Activated naive CD4-positive, alpha-beta T cell treated with anti-CD3 and anti-CD28 coated beads, Interleukin-2, amount 10 ng/mL, durations not matched to agents 7 days and 5 days (primary cell): Measurements from ENCODE around the gene PRXL2A.

Experiments used
- CTCF ChIA-PET: fragments of 350-600 bp; sonication (Branson Sonifier 250); formaldehyde crosslinking; loops from one replicate; lab custom pipeline; 2021; ENCODE audit warnings: antibody characterized with exemption; lab: Charles Lee
- DNase-seq: peaks from one replicate; pipeline ENCODE4 v3.0.0-alpha.2; 2020
- H3K27ac Mint-ChIP-seq: one replicate; pipeline ENCODE4 v1.8.0; 2021; ENCODE audit warnings: mild to moderate bottlenecking, moderate library complexity, mixed read lengths
- H3K27me3 Mint-ChIP-seq: one replicate; pipeline ENCODE4 v1.8.0; 2021; ENCODE audit warnings: mild to moderate bottlenecking, mixed read lengths
- H3K36me3 Mint-ChIP-seq: one replicate; pipeline ENCODE4 v1.8.0; 2021; ENCODE audit warnings: mixed read lengths
- H3K4me1 Mint-ChIP-seq: one replicate; pipeline ENCODE4 v1.8.0; 2021; ENCODE audit warnings: mixed read lengths
- H3K4me3 Mint-ChIP-seq: one replicate; pipeline ENCODE4 v1.8.0; 2021; ENCODE audit warnings: mild to moderate bottlenecking, moderate library complexity, mixed read lengths
- H3K9me3 Mint-ChIP-seq: one replicate; pipeline ENCODE4 v1.8.0; 2021; ENCODE audit warnings: mixed read lengths

Gene PRXL2A

DNA sequence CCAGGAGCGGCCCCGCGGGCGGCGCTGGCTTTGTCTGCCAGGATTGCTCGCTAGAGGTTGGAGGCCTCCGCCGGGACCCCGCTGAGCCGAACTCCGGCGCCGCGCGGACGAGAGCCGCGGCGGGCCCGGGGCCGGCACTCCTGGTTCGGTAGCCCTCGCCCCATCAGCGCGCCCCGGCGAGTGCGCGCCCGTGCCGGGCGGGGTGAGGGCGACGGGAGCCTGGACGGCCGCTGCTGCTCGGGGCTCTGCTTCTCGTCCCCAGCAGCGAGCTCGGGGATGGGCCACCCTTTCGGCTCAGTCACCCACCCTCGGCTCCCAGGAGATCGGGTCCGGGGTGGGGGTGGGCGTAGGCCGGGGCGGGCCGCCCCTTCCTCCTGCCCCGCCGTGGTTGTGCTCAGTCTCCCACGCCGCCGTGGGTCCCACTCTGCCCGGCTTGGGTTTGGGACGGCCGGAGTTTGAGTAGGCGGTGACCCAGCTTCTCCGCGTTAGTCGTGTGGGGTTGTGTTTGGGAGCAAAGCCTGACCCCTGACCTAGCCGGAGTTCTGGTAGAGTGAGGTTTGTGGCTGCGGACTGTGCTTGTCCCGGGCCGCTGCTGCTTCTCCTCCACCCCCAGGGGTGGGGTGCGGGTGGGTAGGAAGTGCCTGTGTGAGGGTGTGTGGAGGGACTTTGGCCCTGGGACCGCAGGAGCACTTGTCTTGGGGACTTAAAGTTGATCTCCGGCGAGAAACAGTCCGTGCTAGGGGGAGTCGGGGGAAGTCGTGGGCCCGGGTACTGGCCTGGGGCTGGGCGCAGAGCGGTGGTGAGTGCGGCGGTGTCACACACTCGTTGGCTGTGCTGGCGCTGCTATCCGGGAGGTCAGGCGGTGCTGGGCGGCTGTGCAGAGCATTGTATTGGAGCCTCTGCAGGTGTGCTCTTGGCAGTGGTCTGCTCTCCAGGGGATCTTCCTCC lies 46.4 kb downstream of the PRXL2A start:
- peak; percentile 48 for DNase-seq
- CTCF ChIA-PET: interaction anchor here (0.9 to 39.3 kb wide), 3 partner anchors 11 to 77 kb away, joined by 3 to 986 read pairs (median 4); no protein-coding TSS in a partner anchor
- H3K4me3 Mint-ChIP-seq: peak overlapping the region; percentile 94
- H3K4me1 Mint-ChIP-seq: peaks cover 49% of the 10 kb centered on the region
- no peaks in the 10 kb centered on the region for H3K9me3 Mint-ChIP-seq
- H3K27me3 Mint-ChIP-seq: peaks cover 4% of the 10 kb centered on the region
- peaks cover 44% of the 10 kb centered on the region for H3K36me3 Mint-ChIP-seq
- peak overlapping the region; percentile 94 for H3K27ac Mint-ChIP-seq

DNA sequence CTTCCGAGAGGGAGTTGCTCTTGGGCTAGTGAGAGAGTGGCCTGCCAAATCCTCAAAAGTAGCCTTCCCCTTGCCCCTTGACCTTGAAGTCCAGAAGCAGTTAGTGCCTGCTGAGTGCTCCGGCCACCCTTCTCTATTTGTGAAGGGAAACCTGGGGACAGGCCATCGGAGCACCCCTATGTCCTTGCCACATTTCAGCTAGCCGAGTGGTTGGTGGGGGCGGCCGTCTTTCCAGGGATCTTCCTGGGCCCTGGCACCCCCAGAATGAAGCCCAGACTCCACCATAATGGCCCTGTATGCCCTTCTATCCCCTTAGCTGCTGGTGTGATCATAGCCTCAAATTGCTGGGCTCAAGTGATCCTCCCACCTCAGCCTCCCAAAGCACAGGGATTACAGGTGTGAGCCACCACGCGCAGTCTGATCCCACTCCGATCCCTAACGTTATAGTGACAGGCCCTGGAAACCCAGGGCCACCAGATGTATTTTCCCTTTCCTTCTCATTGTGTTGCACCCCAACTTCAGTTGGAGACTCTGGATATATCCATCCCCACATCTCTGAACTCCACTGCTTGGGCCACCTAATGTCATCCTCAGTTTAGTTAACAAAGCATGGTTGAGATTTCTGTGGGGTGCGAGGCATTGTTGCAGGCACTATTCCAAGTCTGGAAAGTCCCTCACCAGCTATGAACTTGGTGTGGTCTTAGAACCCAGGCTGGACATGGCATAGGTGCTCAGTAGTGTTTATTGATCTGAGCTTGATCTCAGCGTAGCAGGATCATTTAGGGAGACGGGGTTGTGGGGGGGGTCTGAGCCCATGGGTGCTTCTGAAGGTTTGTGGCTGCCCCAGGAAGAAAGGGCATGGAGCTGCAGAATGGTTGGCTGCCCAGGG lies 47.4 kb downstream of the PRXL2A start:
- H3K27ac Mint-ChIP-seq: peak overlapping the region; percentile 94
- peaks cover 53% of the 10 kb centered on the region for H3K36me3 Mint-ChIP-seq
- H3K4me3 Mint-ChIP-seq: peak overlapping the region; percentile 94
- H3K9me3 Mint-ChIP-seq: no peaks in the 10 kb centered on the region
- DNase-seq: no peak
- H3K4me1 Mint-ChIP-seq: peaks cover 58% of the 10 kb centered on the region
- peaks cover 4% of the 10 kb centered on the region for H3K27me3 Mint-ChIP-seq
- CTCF ChIA-PET: interaction anchor here (0.9 to 39.3 kb wide), 8 partner anchors 8 to 76 kb away, joined by 3 to 986 read pairs (median 4); no protein-coding TSS in a partner anchor

DNA sequence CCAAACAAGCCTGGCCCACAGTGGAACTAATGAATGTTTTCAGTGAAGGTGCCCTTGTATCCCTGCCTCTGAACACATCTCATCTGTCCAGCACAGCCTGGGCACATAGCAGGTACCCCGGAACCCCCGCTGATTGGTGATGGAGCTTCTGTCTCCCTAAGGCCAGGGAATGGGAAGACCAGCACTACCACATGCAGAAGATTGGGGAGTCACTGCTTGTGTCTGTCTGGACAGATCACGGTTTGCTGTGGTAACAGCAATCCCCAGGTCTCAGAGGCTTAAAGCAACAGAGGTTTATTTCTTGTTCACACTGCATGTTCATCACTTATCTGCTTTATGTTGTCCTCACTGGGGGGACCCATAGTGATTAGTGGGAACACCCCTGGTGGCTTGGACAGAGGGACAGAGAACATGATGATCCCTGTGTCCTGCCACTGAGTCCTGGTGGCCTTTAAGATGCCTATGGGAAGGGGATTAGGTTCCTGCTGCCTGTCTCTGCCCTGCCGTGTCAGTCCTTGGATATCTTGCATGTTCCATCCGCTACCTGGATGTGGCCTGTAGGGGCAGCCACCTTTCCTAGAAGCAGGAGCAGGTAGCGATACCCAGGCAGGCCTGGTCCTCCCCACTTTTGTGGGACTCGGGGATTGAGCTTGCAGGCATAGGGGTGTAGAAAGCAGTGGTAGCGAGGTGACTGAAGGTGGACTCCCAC lies 49.4 kb downstream of the PRXL2A start:
- CTCF ChIA-PET: interaction anchor here (1.0 to 39.3 kb wide), 8 partner anchors 9 to 48 kb away, joined by 3 to 986 read pairs (median 9); no protein-coding TSS in a partner anchor

DNA sequence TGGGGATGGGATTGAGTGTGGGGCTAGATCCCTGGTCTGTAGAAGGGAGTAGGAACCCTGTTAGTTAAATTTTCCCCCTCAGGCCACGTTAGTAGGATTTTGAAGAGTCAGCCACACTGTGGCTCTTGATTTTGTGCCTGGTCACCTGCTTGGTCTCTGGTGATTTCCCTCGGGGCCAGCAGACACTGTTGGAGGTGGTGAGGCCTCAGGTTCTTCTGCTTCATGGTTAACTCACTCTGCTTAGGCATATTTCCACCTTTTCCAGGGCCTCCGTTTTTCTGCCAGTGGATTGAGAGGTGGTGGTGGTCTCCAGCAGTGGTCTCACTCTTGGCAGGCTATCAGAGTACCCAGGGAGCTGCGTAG lies 49.9 kb downstream of the PRXL2A start:
- CTCF ChIA-PET: interaction anchor here (3.1 to 39.3 kb wide), 3 partner anchors 9 to 48 kb away, joined by 15 to 986 read pairs (median 24); no protein-coding TSS in a partner anchor
- Mint-ChIP-seq H3K27me3 (peaks cover 4% of the 10 kb centered on the region), H3K27ac (peak overlapping the region; percentile 94), H3K9me3 (no peaks in the 10 kb centered on the region), H3K4me1 (peaks cover 79% of the 10 kb centered on the region), H3K36me3 (peaks cover 72% of the 10 kb centered on the region), H3K4me3 (peak overlapping the region; percentile 94)
- no peak for DNase-seq

More for the DNA sequence above, 49.4 kb downstream of the PRXL2A start:
- Mint-ChIP-seq H3K9me3 (no peaks in the 10 kb centered on the region), H3K4me1 (peaks cover 78% of the 10 kb centered on the region), H3K36me3 (peaks cover 71% of the 10 kb centered on the region), H3K27me3 (peaks cover 4% of the 10 kb centered on the region), H3K27ac (peak overlapping the region; percentile 94), H3K4me3 (peak overlapping the region; percentile 94)
- no peak for DNase-seq

DNA sequence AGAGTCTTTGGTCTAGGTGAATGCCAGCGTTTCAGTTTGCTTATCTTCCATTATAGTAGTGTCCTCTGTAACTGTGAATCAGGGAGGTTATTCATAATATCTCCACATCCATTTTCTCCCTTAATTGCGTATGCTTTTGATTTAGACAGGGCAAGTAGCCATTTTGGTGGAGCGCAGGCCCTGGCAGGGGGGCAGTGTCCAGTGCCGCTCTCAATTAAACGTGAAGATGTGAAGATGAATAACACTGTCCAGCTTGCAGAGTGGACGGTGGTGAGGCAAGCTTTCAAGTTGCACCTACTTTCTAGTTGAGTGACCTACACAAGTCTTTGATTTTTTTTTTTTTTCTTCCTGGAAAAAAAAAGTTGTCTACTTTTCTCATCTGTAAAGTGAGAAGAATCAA lies 50.3 kb downstream of the PRXL2A start:
- H3K9me3 Mint-ChIP-seq: no peaks in the 10 kb centered on the region
- CTCF ChIA-PET: interaction anchor here (1.3 to 39.3 kb wide), 4 partner anchors 10 to 47 kb away, joined by 3 to 986 read pairs (median 20); no protein-coding TSS in a partner anchor
- DNase-seq: no peak

DNA sequence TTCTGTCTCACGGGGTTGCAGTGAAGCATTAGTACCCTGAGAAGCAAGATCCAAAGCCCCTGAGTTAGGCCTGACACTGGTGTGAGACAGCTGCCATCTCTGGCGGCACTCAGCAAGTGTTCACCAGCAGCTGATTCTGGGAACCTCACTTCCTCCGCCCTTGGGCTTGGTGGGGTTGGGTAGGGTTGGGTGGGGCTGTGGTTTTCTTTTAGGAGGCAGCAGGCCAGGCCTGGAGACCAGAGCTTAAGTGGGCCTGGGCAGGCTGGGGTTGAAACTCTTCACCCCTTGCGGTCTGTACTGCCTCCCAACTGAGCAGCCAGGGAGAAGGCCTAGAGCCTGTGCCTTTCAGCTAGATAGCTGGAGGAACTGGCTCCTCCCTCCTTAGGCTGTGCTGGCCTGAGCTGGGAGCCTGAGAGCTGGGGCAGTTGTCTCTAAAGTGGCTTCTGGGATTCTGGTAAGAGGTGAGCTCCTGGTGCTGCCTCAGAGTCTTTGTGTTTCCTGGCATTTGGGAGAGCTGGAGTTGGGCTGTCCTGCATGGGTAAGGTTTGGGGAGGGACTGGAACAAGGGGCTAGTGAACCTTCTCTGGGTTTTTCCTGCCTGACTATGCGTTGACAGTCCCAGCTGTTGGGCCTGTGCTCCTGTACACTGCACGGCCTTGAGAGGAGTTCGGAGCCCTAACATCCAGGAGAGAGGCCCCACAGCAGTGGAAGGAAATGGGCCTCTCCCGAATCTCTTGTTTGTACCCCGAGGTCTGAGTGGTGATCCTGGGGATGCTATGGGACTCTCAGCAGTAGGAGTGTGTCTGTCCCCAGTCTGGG lies 50.9 kb downstream of the PRXL2A start:
- H3K4me3 Mint-ChIP-seq: peak overlapping the region; percentile 94
- CTCF ChIA-PET: interaction anchor here (1.0 to 39.3 kb wide), 6 partner anchors 10 to 47 kb away, joined by 3 to 986 read pairs (median 11); no protein-coding TSS in a partner anchor
- H3K9me3 Mint-ChIP-seq: no peaks in the 10 kb centered on the region
- DNase-seq: peak; percentile 85
- H3K27me3 Mint-ChIP-seq: no peaks in the 10 kb centered on the region
- H3K4me1 Mint-ChIP-seq: peaks cover 84% of the 10 kb centered on the region
- H3K27ac Mint-ChIP-seq: peak overlapping the region; percentile 94
- peaks cover 80% of the 10 kb centered on the region for H3K36me3 Mint-ChIP-seq

More for the DNA sequence above, 50.3 kb downstream of the PRXL2A start:
- Mint-ChIP-seq H3K4me3 (peak overlapping the region; percentile 94), H3K4me1 (peaks cover 79% of the 10 kb centered on the region), H3K27ac (peak overlapping the region; percentile 94), H3K27me3 (peaks cover 1% of the 10 kb centered on the region), H3K36me3 (peaks cover 76% of the 10 kb centered on the region)

DNA sequence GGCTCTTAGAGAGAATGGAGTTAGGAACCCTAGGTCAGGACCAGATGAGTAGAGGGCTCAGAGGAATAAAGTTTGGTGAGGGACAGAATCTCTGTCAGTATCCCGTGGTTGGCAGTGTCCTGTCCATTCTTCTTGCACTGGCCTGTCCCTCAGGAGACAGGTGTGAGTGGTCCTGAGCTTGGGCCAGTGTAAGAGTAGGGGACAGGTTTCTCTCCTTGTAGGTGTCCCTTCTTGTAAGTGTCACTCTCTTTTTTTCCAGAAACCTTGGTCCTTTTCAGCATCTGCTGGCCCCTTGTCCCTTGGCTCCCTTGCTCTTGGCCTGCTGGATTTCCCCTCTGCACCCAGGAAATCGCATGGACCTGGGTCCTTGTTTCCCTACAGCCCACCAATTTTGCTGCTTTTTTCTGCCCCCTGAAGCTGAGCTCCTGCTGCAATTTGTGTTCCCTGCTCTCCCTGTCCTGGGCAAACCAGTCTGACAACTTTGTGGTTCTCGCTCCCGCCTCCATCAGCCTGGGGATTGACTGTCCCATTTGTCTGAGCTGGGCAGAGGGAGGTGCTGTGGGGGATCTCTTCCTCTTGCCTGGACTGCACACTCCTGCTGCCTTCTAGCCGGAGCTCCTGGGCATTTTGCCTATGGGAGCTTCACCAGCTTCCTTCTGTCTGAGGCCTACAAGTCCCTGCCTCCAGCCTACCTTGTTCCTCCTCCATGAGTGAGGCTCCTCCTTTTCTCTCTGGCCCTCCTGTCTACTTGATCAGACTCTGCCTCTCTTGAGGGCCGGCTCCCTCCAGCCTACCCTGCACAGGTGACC lies 52.3 kb downstream of the PRXL2A start:
- no peak for DNase-seq
- Mint-ChIP-seq H3K36me3 (peaks cover 76% of the 10 kb centered on the region), H3K27me3 (no peaks in the 10 kb centered on the region), H3K4me3 (peak overlapping the region; percentile 94), H3K9me3 (no peaks in the 10 kb centered on the region), H3K4me1 (peaks cover 97% of the 10 kb centered on the region), H3K27ac (peak overlapping the region; percentile 94)
- CTCF ChIA-PET: interaction anchor here (0.8 to 39.3 kb wide), 7 partner anchors 9 to 46 kb away, joined by 3 to 986 read pairs (median 7); no protein-coding TSS in a partner anchor

DNA sequence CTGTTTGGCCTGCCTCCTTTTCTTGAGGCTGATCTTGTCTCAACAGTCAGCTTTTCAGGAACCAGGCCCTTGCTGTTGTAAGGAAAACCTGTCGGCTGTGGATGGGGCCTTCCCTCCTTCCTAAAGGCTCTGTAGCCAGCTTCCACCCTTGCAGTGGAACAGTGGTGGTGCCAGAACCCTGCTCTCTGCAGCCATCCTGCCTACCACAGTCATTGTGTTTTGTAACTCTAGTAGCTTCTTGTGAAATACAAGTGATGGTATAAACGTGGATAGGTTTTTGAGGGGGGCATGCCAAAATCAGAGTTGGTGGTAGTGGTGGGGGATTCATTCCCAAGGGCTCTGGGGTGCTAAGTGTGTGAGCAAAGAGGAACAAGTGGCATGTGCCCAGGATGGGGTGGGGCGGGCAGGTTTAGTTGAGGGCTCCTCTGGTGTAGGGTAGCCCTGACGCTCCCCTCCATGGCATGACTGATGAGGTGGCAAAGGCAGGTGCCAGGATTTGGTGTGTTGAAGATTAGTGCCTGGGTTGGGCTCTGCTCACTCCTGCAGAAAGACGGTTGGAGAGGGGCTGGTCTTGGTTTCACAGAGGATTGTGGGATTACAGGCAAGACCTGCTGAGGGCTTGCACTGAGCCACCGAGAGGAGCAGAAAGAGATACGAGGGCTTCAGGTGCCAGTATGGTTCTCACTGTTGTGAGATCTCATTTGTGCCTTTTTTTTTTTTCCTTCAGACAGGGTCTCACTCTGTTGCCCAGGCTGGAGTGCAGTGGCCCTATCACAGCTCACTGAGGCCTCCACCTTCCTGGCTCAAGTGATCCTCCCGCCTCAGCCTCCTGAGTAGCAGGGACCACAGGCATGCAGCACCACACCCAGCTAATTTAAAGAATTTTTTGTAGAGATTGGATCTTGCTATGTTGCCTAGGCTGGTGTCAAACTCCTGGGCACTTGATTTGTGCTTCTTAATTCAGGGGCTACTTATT lies 53.1 kb downstream of the PRXL2A start:
- Mint-ChIP-seq H3K36me3 (peaks cover 70% of the 10 kb centered on the region), H3K4me3 (peak overlapping the region; percentile 94), H3K9me3 (no peaks in the 10 kb centered on the region), H3K27ac (peak overlapping the region; percentile 94), H3K27me3 (no peaks in the 10 kb centered on the region), H3K4me1 (peaks cover 98% of the 10 kb centered on the region)
- CTCF ChIA-PET: interaction anchor here (0.8 to 39.3 kb wide), 6 partner anchors 14 to 45 kb away, joined by 3 to 986 read pairs (median 10); no protein-coding TSS in a partner anchor
- DNase-seq: no peak

DNA sequence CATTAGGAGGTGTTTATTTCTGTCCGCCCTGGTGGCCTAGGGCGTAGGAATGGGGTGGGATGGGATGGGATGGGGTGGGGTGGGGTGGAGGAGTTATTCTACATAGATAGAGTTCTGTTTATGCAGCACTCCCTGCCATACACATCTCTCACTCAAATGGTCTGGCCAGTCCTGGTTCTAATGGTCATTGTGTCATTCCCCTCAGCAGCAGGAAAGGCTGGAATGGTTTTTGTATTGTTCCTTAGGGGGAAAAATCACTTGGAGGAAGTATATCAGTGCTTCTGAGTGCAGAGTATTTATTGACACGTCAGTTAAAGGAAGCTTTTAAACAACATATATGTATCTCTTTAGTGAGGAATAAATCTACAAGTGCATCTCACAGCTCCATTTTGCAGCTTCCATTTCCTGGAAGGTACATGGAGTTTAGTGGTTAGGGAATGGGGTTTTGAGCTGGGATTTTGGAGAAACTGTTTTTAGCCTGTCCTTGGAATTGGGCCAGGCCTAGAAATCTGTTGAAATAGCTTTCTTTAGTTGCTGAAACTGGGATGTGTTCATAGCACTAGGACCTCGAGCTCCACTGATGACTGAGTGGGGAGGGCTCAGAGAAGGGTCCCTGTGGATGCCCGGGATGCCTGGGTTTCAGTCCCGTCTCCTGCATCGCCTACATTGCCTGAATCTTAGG lies 54.1 kb downstream of the PRXL2A start:
- CTCF ChIA-PET: interaction anchor here (1.0 to 39.3 kb wide), 4 partner anchors 10 to 44 kb away, joined by 5 to 986 read pairs (median 12); no protein-coding TSS in a partner anchor
- no peaks in the 10 kb centered on the region for H3K27me3 Mint-ChIP-seq

DNA sequence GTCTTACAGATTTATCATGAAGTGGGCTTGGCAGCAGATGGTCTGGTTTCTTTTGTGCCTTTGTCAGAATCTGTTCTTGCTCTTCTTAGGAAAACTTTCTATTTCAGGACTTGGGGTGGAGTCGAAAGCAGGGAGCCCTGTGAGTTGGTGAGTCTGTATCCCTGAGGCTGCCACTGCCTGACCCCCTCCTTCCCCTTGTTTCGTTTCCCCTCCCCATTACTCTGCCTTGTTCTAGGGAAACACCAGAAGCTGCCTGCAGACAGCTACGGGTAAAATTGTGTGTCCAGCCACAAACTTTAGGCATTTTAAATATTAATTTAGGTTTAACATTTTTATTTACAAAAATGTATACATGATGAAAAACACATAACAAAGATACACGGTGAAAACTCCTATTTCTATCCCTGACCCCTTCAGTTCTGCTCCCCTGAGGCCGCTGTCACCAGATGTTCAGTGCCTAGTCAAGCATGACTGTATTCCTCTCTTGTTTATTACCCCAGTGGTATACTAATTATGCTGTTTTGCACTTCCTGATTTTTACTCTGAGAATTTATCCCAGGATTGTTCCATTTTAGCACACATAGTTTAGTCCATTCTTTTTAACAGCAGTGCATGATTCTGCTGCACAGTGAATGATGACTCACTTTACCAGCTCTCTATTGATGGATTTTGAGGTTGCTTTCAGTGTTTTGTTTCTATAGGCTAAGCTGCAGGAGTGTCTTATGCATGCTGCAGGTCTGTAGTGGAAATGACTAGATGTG lies 54.8 kb downstream of the PRXL2A start:
- CTCF ChIA-PET: interaction anchor here (1.0 to 39.3 kb wide), 6 partner anchors 9 to 73 kb away, joined by 3 to 986 read pairs (median 6); no protein-coding TSS in a partner anchor
- Mint-ChIP-seq H3K36me3 (peaks cover 58% of the 10 kb centered on the region), H3K27me3 (no peaks in the 10 kb centered on the region), H3K4me3 (peak overlapping the region; percentile 94), H3K9me3 (no peaks in the 10 kb centered on the region), H3K27ac (peak overlapping the region; percentile 94), H3K4me1 (peaks cover 99% of the 10 kb centered on the region)
- DNase-seq: no peak

More for the DNA sequence above, 54.1 kb downstream of the PRXL2A start:
- Mint-ChIP-seq H3K9me3 (no peaks in the 10 kb centered on the region), H3K4me1 (peaks cover 99% of the 10 kb centered on the region), H3K36me3 (peaks cover 65% of the 10 kb centered on the region), H3K27ac (peak overlapping the region; percentile 75), H3K4me3 (peak overlapping the region; percentile 94)
- no peak for DNase-seq
